ENCODE measurements around the gene UCKL1. TPM values are rescaled to one million over a fixed set of nuclear protein-coding genes. Genes with fewer than 3 reads are reported as not detected.

Gene UCKL1
- total RNA-seq (2021; ENCODE audit: unreplicated experiment), result 47.4 TPM
- 76.5 TPM for polyA plus RNA-seq (2012; ENCODE audit: insufficient read length)
- Bru-seq, nascent RNA, result percentile 65 among the genes with signal in this experiment
- percentile 79 among the genes with signal in this experiment for BruChase-seq, experiment 1, labeled RNA remaining after a 2-hour chase
- BruChase-seq, experiment 2, labeled RNA remaining after a 6-hour chase, result percentile 86 among the genes with signal in this experiment
- long read RNA-seq, partial matches to known transcripts, result 117 of 186 reads
- long read RNA-seq, other reads (novel, unspliced or antisense), result 69 of 186 reads

GRCh38 chr20:63955827-63956663 is at the start of gene UCKL1:
UCKL1 (minus strand) TSS chr20:63956416; CDS start chr20:63956372, 44 bp downstream.
- in situ Hi-C loops (cut with HindIII; ENCODE audit: low pct_unique_long_range_greater_than_20kb, low sequenced_read_pairs) (no loop called here), intact Hi-C loops (cut with micrococcal nuclease; ENCODE audit: unreplicated experiment) (no loop called here)
- ATAC-seq, result peak; percentile 77
- DNase-seq (ENCODE audit: low read depth, low spot score), result no peak
- Histone ChIP-seq H3K27me3 (ENCODE audit: control insufficient read depth, insufficient read depth, low read length) (no peaks in the 10 kb centered on the region), H3K4me3 (ENCODE audit: low read depth in 2 of 2, low read length in 2 of 2) (peak within 1 kb of the TSS; percentile 83 to 85), H3K27ac (ENCODE audit: low read length) (peak within 1 kb of the TSS; percentile 91), H3K36me3 (ENCODE audit: control insufficient read depth, insufficient read depth, low read length) (peaks cover 3% of the 10 kb centered on the region; the same call in 1 of the 2 replicates), H3K9me3 (ENCODE audit: control insufficient read depth, insufficient read depth, low read depth, low read length) (no peaks in the 10 kb centered on the region), H3K4me1 (ENCODE audit: control insufficient read depth, insufficient read depth, low read length) (peaks cover 44% of the 10 kb centered on the region)
- ChIA-PET CTCF (interaction anchor here (0.6 to 1.1 kb wide), 3 partner anchors 18 to 418 kb away, joined by 3 to 7 read pairs (median 3); no protein-coding TSS in a partner anchor), POLR2A (no interaction called here)
- TF ChIP-seq TCF7L2 (IDR thresholded peaks at IDR 0.05; ENCODE audit: low read depth, low read length) (0 out of 2 replicates have a peak, but pooled peaks have one; percentile 18), SIN3A (IDR thresholded peaks at IDR 0.05; ENCODE audit: borderline replicate concordance, insufficient read depth, low read depth, low read length) (0 out of 2 replicates have a peak, but pooled peaks have one; percentile 68), POLR2AphosphoS5 (IDR thresholded peaks at IDR 0.05; ENCODE audit: low read depth, low read length) (peak; percentile 51; the same call in 1 of the 2 replicates), REST (IDR thresholded peaks at IDR 0.05; ENCODE audit: insufficient read depth in 1 of 2, low read depth in 2 of 2, low read length in 1 of 2) (no peak), CTCF (IDR thresholded peaks at IDR 0.05) (no peak; the same call in 1 of the 2 replicates)
- no TSS peak for BruUV-seq (replicated peaks)

- BruUV-seq (replicated peaks), result no TSS peak
- TF ChIP-seq TCF7L2 (IDR thresholded peaks at IDR 0.05; ENCODE audit: low read depth, low read length), result no peak
- no peaks in the 10 kb centered on the region for H3K4me1 ChIP-seq (ENCODE audit: control insufficient read depth, insufficient read depth, low read length)
- DNase-seq (ENCODE audit: low read depth, low spot score) (no peak), ATAC-seq (no peak)
- H3K36me3 ChIP-seq (ENCODE audit: control insufficient read depth, insufficient read depth, low read length), result peaks cover 5% of the 10 kb centered on the region
- ChIA-PET CTCF (no interaction called here), POLR2A (no interaction called here)
- no peaks in the 10 kb centered on the region for H3K9me3 ChIP-seq (ENCODE audit: control insufficient read depth, insufficient read depth, low read depth, low read length)
- H3K27ac ChIP-seq (ENCODE audit: low read length), result no peak overlapping the region
- in situ Hi-C loops (cut with HindIII; ENCODE audit: low pct_unique_long_range_greater_than_20kb, low sequenced_read_pairs), result no loop called here
- no peaks in the 10 kb centered on the region for H3K27me3 ChIP-seq (ENCODE audit: control insufficient read depth, insufficient read depth, low read length)
- H3K4me3 ChIP-seq (ENCODE audit: low read depth in 2 of 2, low read length in 2 of 2), result no peak overlapping the region
- intact Hi-C loops (cut with micrococcal nuclease; ENCODE audit: unreplicated experiment), result no loop called here
These were observed 49.2 kb upstream of the UCKL1 start for GRCh38 chr20:64005394-64005793.
